Stimulated activated CD4-positive, alpha-beta T cell treated with anti-CD3 and anti-CD28 coated beads, TNF-alpha, amount 100 ng/mL, for 4 hours (primary cell): ENCODE measurements around the gene JARID2.

Experiments used
- DNase-seq, 3 experiments: peaks; one replicate each; pipeline ENCODE4 v3.0.0-alpha.2; 2020; ENCODE audit warnings: low read depth in 3 of 3

The JARID2 gene

GRCh38 chr6:15487262-15487661, 241.4 kb downstream of the JARID2 start:
- DNase-seq, result no peak

DNA sequence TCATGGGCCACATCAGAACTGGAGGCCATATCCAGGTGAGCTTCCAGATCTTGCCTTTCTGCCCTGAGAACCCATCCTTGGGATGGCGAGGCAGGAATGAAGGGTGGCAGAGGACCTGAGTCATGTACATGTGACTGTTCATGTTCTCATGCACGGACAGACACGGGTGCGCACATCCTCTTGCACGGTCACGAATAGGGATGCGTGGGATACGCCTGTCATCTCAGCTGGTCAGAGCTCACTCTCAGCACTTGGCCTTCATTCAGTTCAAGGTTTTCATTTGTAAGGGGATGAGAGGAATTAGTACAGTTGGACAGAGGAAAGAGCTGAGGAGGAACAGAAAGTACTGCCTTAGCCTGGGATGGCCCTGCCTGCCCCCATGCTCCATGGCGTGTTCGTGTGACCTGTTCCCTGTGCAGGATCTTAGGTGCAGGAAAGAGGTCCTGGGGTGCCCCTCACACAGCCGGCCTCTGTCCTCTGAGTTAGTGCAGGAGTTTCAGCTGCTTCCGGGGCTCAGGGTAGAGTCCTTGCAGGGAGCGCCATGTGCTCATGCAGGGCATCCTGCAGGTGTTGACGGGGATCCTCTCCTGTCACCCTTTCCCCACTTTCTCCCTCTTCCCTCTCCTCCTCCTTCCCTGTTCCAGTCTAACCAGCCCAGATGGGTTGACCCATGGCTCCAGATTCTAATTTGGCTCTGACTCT, 243.5 kb downstream of the JARID2 start:
- DNase-seq, result no peak

- no peak for DNase-seq
Measured at GRCh38 chr6:15490242-15491100, 244.6 kb downstream of the JARID2 start.

DNA sequence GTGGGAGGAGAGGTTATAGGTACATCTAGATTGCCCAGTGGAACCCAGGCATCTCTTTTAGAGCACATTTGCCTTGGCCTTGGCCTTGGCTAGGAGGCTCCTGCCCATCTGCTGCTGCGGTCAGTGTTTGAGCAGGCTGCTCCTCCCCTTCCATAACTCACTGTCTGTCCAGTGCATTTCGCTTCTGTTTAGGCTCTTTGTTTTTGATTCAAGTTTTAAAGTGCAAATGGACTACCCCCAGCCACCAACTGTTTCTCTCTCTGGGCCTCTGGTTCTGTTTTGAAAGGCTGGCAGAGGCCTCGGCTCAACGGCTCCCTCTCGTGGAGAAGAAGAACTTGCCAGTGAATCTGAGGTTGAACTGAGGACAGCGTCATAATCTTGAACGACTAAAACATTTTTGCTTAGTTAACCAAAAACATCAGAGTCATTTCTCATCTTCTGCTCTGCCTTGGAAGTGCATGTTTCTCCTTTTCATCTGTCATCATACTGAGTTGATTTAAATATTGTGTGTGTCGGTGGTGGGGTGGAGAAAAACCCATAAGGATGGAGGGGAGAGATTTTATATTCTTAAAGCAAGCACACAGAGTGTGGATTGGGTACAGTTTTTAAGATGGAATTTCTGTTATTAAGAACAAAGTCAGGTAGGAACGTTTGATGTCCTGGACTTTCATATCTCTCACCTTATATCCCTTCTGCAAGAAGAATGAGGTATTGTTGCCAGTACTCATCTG, 245.6 kb downstream of the JARID2 start:
- DNase-seq, result peak; percentile 44 to 53 (median 44)

- DNase-seq, result no peak
Measured at GRCh38 chr6:15491986-15492269, 246.1 kb downstream of the JARID2 start.

DNA sequence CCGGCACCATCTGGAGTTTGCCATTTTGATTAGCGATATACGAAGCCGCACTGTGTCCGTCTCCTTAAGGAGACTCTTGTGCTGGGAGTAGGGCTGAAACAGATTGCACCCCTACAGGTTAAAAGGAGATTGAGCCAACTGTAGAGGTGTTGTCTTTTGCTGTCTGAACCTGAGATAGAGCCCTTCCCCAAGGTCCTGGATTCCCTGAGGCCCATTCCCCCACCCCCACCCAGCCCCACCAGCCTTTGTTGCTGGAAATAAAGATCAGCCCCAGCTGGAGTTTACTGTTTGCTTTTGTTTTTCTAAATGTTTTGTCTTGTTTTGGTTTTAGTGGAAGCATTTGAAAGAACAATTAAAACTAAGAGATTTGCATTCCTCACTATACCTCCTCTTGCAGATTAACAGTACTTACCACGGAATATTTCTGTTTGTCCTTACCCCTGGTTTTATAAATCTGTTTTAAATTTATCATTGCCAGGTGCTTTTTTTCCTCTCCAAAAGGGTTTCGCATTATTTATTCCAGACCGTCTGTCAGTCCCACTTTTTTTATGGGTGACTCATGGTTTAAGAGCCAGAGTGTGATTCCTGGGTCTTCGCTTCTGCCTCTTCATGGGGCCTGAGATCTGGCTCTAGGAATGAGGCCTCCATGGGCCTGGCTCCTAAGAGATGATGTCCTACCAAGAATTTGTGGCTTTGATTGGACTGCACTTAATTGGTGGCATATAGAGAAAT, 247.7 kb downstream of the JARID2 start:
- DNase-seq, result no peak

DNA sequence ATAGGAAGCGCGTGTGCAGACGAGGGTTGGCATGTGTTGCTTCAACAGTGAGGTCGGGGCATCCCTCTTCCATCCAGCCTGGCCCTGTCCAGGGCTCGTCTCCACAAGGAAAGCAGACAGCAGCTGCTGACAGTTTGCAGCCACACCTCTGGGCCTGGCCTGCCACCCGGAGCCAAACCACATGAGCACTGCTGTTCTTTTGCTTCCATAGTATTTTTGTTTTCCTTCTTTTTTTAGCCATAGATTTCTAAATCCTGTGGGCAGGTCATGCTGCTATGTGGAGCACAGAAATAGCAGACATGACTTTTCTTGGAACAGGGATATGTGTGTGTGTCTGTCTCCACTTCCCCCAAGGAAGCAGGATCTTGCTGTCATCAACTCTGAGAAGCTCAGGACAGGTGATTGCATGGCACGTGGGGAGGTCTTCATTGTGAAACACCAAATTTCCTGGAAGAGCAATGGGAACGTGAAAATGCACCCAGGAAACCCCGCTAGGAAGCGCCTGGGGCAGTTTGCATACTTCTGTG, 249.6 kb downstream of the JARID2 start:
- no peak for DNase-seq

GRCh38 chr6:15496345-15497131, 250.7 kb downstream of the JARID2 start:
- no peak for DNase-seq

DNA sequence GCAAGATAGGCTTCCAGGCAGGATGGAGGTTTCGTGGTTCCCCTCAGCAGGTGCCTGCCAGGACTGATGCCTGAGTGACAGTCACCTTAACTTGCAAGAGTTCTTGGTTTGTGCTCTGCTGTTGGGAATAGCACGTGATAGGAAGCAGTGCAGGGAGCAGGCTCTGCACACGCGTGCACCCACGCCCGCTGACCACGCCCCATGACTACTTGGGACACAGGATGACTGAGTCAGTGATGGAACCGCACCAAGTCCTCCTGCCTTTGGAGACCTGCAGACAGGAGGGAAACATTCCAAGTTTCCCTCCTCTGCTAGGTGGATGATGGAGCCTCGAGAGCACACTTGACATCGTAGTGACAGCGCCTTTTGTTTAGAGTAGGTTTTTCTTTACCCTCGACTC, 252.8 kb downstream of the JARID2 start:
- no peak for DNase-seq

- DNase-seq, result no peak
Measured at GRCh38 chr6:15499125-15499524, 253.3 kb downstream of the JARID2 start.

- DNase-seq, result no peak
Measured at GRCh38 chr6:15499591-15499990, 253.7 kb downstream of the JARID2 start.

DNA sequence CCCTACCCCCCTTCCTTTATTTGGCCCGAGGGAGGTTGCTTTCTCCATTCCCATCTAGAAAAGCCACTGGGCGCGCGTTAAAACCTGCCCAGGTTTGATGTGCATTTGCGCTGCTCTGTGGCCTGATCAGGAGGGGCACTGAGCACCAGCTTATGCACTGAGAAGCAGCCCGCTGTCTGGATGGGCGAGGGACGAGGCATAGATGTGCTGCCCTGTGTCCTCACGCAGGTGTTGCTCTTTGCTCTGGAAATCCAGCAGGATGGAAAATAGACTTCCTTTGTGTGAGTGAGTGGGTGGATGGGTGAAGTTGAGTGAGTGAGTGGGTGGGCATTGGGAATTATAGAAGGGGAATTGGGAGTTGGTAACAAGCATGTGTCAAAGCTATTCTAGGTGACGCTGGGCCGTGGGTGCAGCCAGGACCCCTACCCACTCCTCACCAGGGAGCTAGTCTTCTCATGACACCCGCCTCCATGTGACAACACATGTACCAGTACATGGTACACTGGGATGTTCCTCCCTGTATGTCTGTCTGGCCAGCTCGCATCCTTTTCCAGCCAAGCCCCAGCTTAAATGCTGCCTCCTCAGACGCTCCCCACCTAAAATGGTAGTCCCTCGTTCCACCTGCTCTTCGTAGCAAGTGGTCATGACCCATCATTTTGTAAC, 254.3 kb downstream of the JARID2 start:
- no peak for DNase-seq

- no peak for DNase-seq
Measured at GRCh38 chr6:15500901-15501825, 255.3 kb downstream of the JARID2 start.

DNA sequence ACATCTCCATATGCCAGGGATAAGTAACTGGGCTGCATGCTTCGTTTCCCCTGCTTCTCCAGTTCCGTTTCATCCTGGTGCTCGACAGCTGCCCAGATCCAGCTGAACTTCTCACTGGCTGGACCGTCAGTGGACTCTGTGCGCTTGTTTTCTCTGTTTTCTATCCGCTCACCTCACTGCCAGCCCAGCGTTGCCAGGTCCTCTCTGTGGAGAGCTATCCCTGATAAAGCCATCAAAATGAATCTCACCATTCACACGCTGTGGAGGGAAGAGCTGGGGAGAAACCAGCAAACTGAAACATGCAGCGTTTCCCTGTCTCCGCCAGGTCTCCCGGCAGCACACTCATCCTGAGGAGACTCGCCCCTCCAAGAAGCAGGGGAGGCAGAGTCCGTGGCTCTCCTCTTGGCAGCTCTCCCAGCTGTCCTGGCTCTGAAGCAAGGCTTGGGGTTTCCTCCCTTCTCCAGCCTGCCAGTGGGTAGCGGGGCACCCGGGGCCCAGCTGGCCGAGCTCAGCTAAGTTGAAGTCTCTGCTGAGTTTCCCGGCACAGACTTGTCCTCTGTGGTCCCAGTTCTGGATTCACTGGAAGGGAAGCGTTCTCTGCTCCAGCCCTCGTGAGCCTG, 256.1 kb downstream of the JARID2 start:
- DNase-seq, result no peak

DNA sequence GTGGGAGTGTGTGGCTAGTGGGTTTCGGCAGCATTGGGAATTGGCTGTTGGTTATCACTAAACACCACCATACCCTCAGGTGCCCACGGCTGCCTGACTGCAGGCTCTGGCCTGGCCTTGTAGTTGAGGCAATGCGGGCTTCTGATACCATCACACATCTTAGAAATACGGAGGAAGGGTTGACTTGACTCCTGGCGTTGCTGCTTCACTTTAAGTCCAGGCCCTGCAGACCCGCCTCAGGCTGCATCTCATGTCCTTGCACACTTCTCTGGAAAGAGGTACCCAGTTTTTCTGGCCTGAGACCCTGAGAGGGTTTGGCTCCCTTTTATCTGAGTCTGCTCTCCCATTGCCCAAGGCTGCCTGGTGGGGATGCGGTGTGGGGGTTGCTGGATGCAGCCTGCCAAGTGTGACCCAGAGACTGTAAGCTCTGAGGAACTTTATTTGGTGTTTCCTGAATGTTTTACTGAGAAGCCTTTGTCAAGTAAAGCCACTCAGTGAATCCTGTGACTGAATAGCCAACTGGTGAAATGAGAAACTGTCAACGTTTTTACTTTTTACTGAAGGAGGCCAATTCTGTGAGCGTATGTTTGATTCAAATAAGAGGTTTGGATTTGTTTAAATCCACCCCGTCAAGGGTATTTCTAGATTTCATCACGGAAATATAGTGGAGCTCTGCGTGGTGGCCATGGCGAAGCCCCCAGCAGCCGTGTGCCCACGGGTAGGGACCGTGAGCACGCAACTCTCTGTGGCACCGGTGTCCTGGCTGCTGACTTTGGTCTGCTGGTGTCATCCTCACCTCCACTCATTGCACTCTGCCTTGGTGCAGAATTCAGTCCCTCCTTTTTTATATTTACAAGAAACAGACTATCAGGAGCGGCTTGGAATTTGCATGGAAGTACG, 256.8 kb downstream of the JARID2 start:
- no peak for DNase-seq

- DNase-seq, result no peak
Measured at GRCh38 chr6:15503346-15503680, 257.4 kb downstream of the JARID2 start.

- no peak for DNase-seq
Measured at GRCh38 chr6:15504040-15504495, 258.2 kb downstream of the JARID2 start.
